ENCODE data around the gene SPATA24. TPM values are rescaled to one million over a fixed set of nuclear protein-coding genes. Genes with fewer than 3 reads are reported as not detected.
"Not testable (repeated sequence)": the region's sequence is repeated elsewhere in the genome, so short reads cannot be mapped to it uniquely, and the experiment has no call there.

The SPATA24 gene
- total RNA-seq, 2 experiments from 2014 or later, result 3.8 to 4.0 TPM

DNA sequence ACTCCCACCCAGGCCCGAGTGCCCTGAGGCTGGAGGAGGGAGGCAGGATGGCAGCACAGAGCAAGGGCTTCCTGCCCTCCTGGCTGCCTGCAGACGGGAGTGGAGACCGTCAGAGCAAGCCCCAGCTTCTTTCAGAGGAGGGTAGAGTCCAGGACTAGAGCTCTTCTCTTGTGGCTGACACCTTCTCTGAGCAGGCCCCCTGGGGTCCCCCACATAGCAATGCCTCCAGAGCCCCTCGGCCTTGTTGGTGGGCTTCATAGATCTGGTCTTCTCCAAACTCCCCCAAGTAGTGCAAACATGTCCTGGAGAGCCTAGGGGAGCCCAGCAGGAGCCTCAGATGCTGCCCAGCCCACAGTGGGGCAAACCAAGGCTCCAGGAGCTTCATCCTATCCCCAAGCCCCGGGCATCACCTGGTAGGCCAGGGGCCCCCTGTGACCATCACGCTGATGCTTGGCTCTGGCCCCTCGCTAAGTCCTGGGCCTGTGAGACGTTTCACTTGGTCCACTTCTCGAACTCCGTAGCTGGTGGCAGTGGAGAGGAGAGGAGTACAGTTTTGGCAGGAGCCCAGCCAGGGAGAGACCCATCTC lies 16.2 kb downstream of the SPATA24 start:
- peak overlapping the region; percentile 98 for H3K4me3 Mint-ChIP-seq
- H3K4me1 Mint-ChIP-seq (ENCODE audit: low read depth), result peaks cover 81% of the 10 kb centered on the region
- DNase-seq (no peak), ATAC-seq (no peak)
- ChIA-PET CTCF (interaction anchor here (0.7 to 2.5 kb wide), 6 partner anchors 16 to 99 kb away, joined by 3 to 11 read pairs (median 4); partner anchors contain the start of genes PAIP2 and SPATA24), POLR2A (interaction anchor here (0.8 to 11.6 kb wide), 3 partner anchors 27 to 46 kb away, joined by 3 to 139 read pairs (median 3); partner anchors contain the start of gene PAIP2)
- H3K27ac Mint-ChIP-seq, result peak overlapping the region; percentile 77
- H3K36me3 Mint-ChIP-seq (ENCODE audit: low read depth), result peaks cover 13% of the 10 kb centered on the region
- H3K9me3 Mint-ChIP-seq (ENCODE audit: insufficient read depth), result no peaks in the 10 kb centered on the region
- H3K27me3 Mint-ChIP-seq (ENCODE audit: low read depth), result no peaks in the 10 kb centered on the region

DNA sequence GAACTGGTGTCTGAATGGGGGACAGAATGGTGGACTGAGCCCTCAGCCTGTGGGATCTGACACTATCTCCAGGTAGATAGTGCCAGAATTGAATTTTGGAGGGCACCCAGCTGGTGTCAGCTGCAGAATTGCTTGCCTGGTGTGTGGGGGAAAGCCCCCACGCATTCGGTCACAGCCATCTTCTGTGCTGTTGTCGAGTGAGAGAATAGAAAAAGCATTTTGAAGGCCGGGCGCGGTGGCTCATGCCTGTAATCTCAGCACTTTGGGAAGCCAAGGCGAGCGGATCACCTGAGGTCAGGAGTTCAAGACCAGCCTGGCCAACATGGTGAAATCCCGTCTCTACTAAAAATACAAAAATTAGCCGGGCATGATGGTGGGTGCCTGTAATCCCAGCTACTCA lies 16.9 kb downstream of the SPATA24 start:
- not testable (repeated sequence) for H3K9me3 Mint-ChIP-seq (ENCODE audit: insufficient read depth); H3K4me3 Mint-ChIP-seq; DNase-seq; H3K27me3 Mint-ChIP-seq (ENCODE audit: low read depth); ATAC-seq
- Mint-ChIP-seq H3K27ac (peak overlapping the region; percentile 80), H3K36me3 (ENCODE audit: low read depth) (peaks cover 12% of the 10 kb centered on the region), H3K4me1 (ENCODE audit: low read depth) (peaks cover 81% of the 10 kb centered on the region)
- POLR2A ChIA-PET, result interaction anchor here (11.6 kb wide), 1 partner anchor 46 kb away, joined by 139 read pairs; the partner anchor contains the start of gene PAIP2
- CTCF ChIA-PET, result interaction anchor here (0.7 to 2.5 kb wide), 4 partner anchors 15 to 98 kb away, joined by 3 to 11 read pairs (median 4); partner anchors contain the start of genes PAIP2 and SPATA24

DNA sequence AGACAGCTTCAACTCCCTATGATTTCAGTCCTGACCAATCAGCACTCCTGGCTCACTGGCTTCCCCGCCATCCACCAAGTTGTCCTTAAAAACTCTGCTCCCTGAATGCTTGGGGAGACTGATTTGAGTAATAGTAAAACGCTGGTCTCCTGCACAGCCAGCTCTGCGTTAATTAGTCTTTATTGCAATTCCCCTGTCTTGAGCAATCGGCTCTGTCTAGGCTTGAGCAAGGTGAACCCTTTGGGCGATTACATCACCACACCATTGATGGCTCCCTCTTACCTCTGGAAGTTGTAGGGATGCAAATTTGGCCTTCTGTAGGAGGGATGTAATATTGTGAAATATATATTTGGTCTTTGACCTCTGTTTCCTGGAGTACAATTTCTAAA lies 17.8 kb downstream of the SPATA24 start:
- DNase-seq (no peak), ATAC-seq (no peak)
- no peaks in the 10 kb centered on the region for H3K9me3 Mint-ChIP-seq (ENCODE audit: insufficient read depth)
- H3K4me1 Mint-ChIP-seq (ENCODE audit: low read depth), result peaks cover 73% of the 10 kb centered on the region
- peaks cover 9% of the 10 kb centered on the region for H3K36me3 Mint-ChIP-seq (ENCODE audit: low read depth)
- no peak overlapping the region for H3K4me3 Mint-ChIP-seq
- POLR2A ChIA-PET, result interaction anchor here (1.2 to 11.6 kb wide), 2 partner anchors 45 to 86 kb away, joined by 3 to 139 read pairs; partner anchors contain the start of gene PAIP2
- CTCF ChIA-PET, result interaction anchor here (0.9 kb wide), 1 partner anchor 10 kb away, joined by 3 read pairs; no protein-coding TSS in a partner anchor
- H3K27me3 Mint-ChIP-seq (ENCODE audit: low read depth), result no peaks in the 10 kb centered on the region
- H3K27ac Mint-ChIP-seq, result peak overlapping the region; percentile 96

DNA sequence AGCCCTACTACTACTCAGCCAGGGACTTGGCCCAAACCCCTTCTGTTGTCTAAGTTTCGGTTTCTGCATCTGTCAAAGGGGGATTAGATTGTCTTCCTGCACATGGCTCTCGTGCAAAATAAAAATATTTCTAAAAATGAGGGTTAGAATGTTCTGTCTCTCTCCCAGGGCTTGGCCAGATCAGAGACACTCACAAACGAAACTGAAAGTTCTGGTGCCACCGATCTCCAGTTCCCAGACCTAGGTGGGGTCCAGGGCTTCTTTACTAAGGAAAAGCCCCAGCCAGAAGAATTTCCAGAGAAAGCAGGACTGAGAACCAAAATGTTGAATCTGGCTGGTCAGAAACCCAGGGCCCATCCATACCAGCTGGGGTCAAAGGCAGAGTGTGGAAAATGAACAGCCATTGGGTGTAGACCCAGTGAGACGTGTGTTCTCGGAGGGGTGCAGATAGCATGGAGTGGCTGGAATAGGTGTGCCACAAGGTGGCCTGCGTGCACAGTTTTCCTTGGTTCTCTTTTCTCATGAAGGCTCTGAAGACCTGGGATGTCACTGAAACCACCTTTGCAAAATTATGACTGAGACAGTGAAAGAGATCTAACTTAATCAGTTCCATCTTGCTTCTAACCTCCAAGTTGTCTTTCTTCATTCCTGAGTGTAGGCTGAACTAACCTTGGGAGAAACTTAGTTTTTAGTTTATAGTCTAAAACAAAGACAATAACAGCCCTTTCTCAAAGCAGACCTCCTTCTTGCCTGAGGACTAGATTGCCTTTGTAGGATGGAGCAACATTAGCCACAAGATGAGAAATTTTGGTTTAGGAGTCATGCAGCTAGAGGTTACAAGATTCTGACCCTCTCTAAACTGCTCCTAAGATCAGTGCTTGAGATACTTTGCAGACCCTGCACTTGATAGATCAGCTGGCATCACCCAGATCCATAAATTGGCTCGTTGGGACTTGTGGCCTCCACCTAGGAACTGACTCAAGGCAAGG lies 18.5 kb downstream of the SPATA24 start:
- peak overlapping the region; percentile 96 for H3K27ac Mint-ChIP-seq
- no peaks in the 10 kb centered on the region for H3K9me3 Mint-ChIP-seq (ENCODE audit: insufficient read depth)
- CTCF ChIA-PET, result interaction anchor here (0.9 to 1.2 kb wide), 2 partner anchors 10 to 43 kb away, joined by 3 read pairs; no protein-coding TSS in a partner anchor
- peak overlapping the region; percentile 69 for H3K4me3 Mint-ChIP-seq
- H3K36me3 Mint-ChIP-seq (ENCODE audit: low read depth), result peaks cover 9% of the 10 kb centered on the region
- DNase-seq (peak; percentile 59), ATAC-seq (peak; percentile 32)
- no peaks in the 10 kb centered on the region for H3K27me3 Mint-ChIP-seq (ENCODE audit: low read depth)
- H3K4me1 Mint-ChIP-seq (ENCODE audit: low read depth), result peaks cover 66% of the 10 kb centered on the region
- POLR2A ChIA-PET, result interaction anchor here (1.2 to 11.6 kb wide), 2 partner anchors 44 to 86 kb away, joined by 3 to 139 read pairs; partner anchors contain the start of gene PAIP2

DNA sequence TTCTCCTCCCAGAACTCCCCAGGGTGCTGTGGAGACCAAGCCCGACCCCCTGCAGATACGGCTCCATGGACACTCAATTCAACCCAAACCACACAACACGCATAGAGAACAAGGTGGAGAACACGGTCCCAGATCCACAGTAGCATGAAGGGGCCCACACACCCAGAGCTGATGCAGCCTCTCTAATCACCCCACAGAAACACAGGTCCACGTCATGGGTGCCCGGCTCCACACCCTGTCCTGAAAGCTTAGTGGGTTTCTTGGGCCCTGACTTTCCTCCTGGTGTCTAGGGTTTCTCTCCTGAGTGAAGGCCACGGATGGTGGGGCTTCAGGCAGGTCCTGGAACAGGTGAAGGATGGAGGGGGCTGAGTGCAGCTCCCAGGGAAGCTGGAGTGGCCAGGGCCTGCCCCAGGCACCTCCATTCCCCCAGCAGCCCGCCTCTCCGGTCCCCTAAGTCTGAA lies 19.3 kb downstream of the SPATA24 start:
- Mint-ChIP-seq H3K4me3 (peak overlapping the region; percentile 69), H3K27ac (peak overlapping the region; percentile 96), H3K9me3 (ENCODE audit: insufficient read depth) (no peaks in the 10 kb centered on the region), H3K36me3 (ENCODE audit: low read depth) (peaks cover 8% of the 10 kb centered on the region), H3K27me3 (ENCODE audit: low read depth) (no peaks in the 10 kb centered on the region), H3K4me1 (ENCODE audit: low read depth) (peaks cover 58% of the 10 kb centered on the region)
- CTCF ChIA-PET, result interaction anchor here (1.2 kb wide), 1 partner anchor 42 kb away, joined by 3 read pairs; no protein-coding TSS in a partner anchor
- peak; percentile 11 for ATAC-seq
- POLR2A ChIA-PET, result interaction anchor here (11.6 kb wide), 1 partner anchor 43 kb away, joined by 139 read pairs; the partner anchor contains the start of gene PAIP2
- DNase-seq, result no peak

DNA sequence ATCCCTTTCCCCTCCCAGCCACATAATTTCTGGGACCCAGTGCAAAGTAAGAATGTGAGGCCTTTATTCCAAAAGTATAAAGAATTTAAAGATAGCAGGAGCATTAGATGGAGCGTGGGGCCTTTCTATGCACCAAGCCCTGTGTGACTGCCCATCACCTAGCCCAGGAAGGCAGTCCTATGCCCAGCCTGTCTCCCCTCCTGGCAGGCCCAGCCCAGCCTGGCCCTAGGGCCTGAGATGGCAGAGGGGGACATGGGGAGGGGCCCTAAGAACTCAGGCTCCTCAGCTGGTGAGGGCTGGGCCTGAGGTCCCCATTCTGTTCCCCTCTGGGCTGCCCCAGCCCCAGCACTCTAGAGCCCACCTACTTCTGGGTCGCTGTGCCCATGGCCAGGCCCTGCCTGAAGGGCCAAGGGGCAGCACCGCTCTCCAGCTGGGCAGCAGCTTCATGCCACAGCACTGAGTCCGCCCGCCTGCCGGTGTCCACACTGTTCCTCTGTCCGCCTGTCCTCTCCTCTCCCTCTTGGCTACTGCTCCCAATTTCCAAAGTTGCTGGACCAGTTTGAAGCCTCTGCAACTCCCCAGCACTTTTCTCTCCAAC lies 19.8 kb downstream of the SPATA24 start:
- H3K27me3 Mint-ChIP-seq (ENCODE audit: low read depth), result no peaks in the 10 kb centered on the region
- peak overlapping the region; percentile 96 for H3K27ac Mint-ChIP-seq
- ATAC-seq, result no peak
- peaks cover 55% of the 10 kb centered on the region for H3K4me1 Mint-ChIP-seq (ENCODE audit: low read depth)
- no peak for DNase-seq
- peaks cover 3% of the 10 kb centered on the region for H3K36me3 Mint-ChIP-seq (ENCODE audit: low read depth)
- ChIA-PET POLR2A (interaction anchor here (1.2 to 1.7 kb wide), 2 partner anchors 8 to 42 kb away, joined by 4 to 5 read pairs; no protein-coding TSS in a partner anchor), CTCF (interaction anchor here (1.2 kb wide), 1 partner anchor 42 kb away, joined by 3 read pairs; no protein-coding TSS in a partner anchor)
- no peaks in the 10 kb centered on the region for H3K9me3 Mint-ChIP-seq (ENCODE audit: insufficient read depth)
- H3K4me3 Mint-ChIP-seq, result peak overlapping the region; percentile 69

DNA sequence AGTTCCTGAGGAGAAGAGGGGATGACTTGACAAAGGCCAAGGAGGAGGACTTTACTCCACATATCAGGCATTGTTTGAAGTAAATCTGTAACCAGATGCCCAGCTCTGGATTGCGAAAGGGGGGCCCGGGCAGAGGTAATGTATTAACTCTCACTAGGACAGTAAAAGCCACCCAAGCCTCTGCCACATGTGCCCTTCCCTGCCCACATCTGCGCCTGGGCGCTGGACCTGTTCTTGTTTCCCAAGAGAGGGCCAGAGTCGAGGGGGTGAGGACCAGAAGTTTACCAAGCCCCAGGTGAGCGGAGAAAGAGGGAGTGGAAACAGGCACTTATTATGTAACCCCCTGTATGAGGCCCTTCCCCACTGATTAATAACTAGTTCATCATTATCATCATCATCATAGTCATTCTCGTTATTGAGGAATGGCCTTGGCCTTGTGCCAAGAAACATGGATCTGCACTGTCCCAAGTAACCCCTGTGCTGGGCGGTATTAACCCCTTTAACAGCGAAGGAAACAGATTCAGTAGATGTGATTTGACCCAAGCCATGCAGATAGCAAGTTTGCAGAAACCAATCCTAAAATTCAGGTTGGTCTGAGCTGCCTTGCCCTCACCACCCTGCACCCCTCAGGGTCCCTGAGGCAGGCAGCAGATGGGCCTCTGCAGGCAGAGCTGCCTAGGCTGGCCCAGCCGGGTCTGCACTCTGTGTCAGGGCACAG lies 20.5 kb downstream of the SPATA24 start, which contains the start of gene SLC23A1:
Gene SLC23A1 (minus strand): TSS at position 23 of the 718 bp plus-strand sequence. CDS start 44 bp downstream, outside the sequence.
- Mint-ChIP-seq H3K4me1 (ENCODE audit: low read depth) (peaks cover 54% of the 10 kb centered on the region), H3K9me3 (ENCODE audit: insufficient read depth) (no peaks in the 10 kb centered on the region), H3K4me3 (no peak within 1 kb of the TSS), H3K27me3 (ENCODE audit: low read depth) (no peaks in the 10 kb centered on the region), H3K36me3 (ENCODE audit: low read depth) (peaks cover 2% of the 10 kb centered on the region), H3K27ac (peak within 1 kb of the TSS; percentile 96)
- CTCF ChIA-PET, result no interaction called here
- ATAC-seq (no peak), DNase-seq (no peak)
- POLR2A ChIA-PET, result interaction anchor here (1.2 to 1.7 kb wide), 2 partner anchors 9 to 41 kb away, joined by 4 to 5 read pairs; no protein-coding TSS in a partner anchor

DNA sequence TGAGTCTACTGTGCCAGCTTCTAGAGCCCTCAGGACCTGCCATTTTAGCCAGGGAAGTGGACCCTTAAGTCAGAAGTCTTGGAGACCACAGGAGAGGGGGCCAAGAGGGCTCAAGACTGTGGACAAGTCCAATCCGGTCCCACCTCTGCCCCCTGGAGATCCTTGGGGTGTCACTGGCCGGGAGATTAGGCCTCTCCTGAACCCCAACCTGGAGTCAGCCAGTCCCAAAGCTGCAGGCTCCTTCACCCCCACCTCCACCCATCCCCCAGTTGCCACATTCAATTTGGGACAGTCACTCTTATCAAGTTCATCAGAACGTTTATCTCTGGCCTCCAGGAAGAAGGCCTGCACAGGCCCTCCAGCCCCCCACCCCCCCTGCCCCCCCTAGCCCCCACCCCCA lies 21.1 kb downstream of the SPATA24 start:
- peaks cover 2% of the 10 kb centered on the region for H3K36me3 Mint-ChIP-seq (ENCODE audit: low read depth)
- ChIA-PET CTCF (no interaction called here), POLR2A (interaction anchor here (1.7 kb wide), 1 partner anchor 41 kb away, joined by 4 read pairs; no protein-coding TSS in a partner anchor)
- H3K9me3 Mint-ChIP-seq (ENCODE audit: insufficient read depth), result no peaks in the 10 kb centered on the region
- H3K27ac Mint-ChIP-seq, result no peak overlapping the region
- ATAC-seq (no peak), DNase-seq (no peak)
- H3K27me3 Mint-ChIP-seq (ENCODE audit: low read depth), result no peaks in the 10 kb centered on the region
- H3K4me3 Mint-ChIP-seq, result no peak overlapping the region
- H3K4me1 Mint-ChIP-seq (ENCODE audit: low read depth), result peaks cover 48% of the 10 kb centered on the region

DNA sequence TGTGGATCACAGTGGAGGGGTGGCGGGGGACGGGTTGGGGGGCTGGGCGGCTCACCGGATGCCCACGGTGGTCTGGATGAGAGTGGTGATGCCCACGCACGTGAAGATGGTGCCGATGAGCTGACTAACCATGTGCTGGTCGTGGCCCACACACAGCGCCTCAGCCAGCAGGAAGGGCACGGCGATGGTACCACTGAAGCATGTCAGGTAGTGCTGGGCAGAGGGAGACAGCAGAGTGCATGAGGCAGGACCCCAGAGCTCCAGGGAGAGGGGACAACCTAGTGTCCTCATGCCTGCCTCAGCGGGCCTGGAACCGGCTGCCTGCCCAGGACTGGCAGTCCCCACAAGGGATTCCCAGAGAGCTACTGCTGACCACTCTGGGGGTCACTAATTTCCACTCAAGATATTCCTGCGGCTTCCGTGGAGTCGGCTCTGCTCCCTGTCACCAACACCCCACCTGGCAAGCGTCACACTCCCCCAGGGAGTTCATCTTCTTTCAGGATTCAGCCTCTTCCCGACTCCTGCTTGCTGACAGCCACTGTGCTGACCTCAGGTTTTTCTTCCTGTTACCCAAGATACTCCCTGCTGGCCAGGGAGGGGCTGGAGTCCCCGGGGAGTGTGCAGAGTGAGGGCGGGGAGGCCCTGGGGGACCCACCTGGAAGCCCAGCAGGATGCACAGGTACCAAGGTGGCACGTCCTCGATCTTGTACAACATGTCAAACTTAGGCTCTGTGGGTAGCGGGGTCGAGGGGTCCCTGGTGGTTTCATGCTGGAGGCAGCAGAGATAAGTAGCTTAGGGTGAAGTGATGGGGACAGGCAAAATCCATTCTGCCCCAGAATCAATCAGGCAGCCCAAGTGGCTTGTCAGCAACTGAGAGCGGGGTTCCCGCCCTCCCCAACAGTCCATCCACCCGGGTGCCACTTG lies 21.8 kb downstream of the SPATA24 start:
- DNase-seq (no peak), ATAC-seq (no peak)
- Mint-ChIP-seq H3K4me3 (no peak overlapping the region), H3K27ac (no peak overlapping the region), H3K9me3 (ENCODE audit: insufficient read depth) (no peaks in the 10 kb centered on the region), H3K27me3 (ENCODE audit: low read depth) (no peaks in the 10 kb centered on the region), H3K36me3 (ENCODE audit: low read depth) (peaks cover 2% of the 10 kb centered on the region), H3K4me1 (ENCODE audit: low read depth) (peaks cover 43% of the 10 kb centered on the region)
- CTCF ChIA-PET, result no interaction called here
- POLR2A ChIA-PET, result no interaction called here
